GM19395 (cell line): Measurements from ENCODE around the gene GPN1.
"Not testable (repeated sequence)": the region's sequence is repeated elsewhere in the genome, so short reads cannot be mapped to it uniquely, and the experiment has no call there.

Experiments used
- ATAC-seq: cut with Tn5 transposase; IDR thresholded peaks from one replicate; pipeline ENCODE4 v1.9.1; 2021; ENCODE audit warnings: mild to moderate bottlenecking, moderate library complexity; ENCODE audit not compliant: unreplicated experiment

The GPN1 gene

DNA sequence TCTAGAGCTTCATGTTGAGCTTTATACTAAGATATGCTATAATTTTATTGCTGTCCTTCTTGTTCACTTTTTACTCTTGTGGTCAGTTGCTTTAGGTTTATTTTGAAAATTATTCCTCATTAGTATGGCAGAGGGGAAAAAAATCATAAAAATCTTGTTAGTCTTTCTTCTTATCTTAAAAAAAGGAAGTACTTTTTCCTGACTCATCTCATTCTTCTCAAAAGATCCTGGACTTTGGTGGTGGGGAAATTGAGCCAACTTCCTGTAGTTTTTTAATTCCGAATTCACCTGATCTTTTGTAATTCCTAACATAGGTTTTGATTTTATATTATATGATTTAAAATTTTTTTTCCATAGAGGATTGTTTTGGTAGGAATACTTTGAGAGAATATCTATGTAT, 38.6 kb downstream of the GPN1 start:
- ATAC-seq: no peak

DNA sequence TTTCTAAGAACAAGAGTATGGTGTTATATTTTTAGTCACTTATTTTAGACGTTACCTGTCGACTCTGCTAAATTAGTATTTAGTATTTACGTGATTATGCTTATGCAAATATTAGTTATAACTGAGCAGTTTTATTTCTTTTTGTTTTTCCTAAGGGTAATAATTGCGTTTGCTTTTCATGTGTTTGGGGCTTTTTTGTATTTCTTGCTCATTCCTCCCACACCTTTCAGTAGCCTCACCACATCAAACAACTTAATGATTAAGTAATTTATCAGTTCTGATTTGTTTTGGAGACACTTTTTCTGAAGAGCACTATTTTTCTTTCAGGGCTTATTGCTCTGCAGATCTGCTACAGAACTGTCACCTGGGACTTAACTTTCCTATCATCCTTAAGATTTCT, 42.4 kb downstream of the GPN1 start:
- ATAC-seq: no peak

DNA sequence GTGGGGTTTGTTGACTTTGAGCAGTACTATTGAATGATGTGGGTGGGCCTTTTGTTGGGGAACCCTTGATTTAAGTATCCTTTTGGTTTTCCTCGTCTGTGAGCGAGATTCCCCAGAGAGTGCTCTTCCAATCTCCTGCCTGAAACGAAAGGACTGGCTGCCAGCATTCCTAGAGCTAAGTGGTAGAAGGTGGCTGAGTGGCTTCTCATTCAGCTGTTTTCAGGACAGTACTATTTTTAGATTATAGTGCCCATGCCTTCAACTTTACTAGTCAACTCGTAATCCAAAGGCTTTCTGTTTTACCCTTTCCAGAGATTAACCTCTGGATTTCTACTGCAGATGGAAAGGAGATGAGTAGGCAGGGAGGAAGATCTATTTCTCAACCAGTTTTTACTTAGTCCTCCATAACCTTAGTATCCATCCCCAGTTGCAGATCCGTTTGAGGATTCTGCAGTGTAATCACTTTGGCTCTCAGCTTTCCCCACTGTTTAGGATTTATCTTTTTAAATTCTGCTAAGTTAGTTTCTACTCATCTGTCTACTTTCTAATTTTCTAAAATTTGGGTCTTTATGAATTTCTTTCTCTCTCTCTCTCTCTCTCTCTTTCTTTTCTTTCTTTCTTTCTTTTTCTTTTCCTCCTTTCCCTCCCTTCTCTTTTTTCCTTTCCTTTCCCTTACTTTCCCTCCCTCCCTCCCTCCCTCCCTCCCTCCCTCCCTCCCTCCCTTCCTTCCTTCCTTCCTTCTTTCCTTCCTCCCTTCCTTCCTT, 44.1 kb downstream of the GPN1 start:
- ATAC-seq: no peak

DNA sequence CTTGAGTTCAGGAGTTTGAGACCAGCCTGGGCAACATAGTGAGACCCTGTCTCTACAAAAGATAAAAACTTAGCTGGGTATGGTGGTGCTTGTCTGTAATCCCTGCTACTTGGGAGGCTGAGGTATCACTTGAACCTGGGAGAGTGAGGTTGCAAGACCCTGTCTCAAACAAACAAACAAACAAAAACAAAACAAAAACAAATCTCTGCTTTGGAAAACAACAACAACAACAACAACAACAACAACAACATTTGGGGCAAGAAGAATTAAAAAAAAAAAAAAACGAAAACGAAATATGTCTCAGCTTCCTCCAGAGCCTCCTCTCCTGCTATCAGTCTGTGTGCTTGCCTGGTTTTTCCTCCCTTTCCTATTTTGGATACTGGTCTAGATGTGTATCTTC, 51.7 kb downstream of the GPN1 start:
- ATAC-seq: no peak

DNA sequence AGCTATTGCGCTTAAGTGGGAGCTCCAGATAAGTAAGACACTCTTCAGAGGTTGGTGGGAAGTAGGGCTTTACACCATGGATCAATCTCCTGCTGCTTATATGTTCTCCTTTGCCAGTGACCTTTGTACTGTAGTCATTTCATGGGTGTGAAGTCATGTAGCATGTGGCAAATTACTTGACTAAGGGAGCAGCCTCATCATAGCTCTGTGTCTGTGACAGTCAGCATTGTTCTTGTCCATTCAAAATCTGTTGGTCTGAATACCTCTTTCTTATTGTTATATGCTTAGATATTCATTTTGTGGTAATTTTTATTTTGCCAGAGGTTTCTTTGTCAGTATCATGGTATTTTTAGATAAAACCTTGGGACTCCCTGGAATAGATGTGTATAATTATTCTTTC, 53.0 kb downstream of the GPN1 start:
- ATAC-seq: no peak

DNA sequence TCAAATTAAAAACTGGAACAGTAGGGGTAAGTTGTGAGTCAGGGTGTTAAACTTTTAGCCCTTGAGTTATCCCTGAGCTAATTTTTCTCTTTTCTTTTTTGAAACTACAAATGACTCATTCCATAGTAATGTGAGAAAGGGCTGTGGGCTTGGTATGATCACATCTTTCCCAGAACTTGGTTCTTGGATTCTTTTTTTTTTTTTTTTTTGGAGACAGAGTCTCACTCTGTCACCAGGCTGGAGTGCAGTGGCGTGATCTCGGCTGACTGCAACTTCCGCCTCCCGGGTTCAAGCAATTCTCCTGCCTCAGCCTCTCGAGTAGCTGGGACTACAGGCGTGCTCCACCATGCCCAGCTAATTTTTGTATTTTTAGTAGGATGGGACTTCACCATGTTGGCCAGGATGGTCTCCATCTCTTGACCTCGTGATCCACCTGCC, 53.5 kb downstream of the GPN1 start:
- not testable (repeated sequence) for ATAC-seq

DNA sequence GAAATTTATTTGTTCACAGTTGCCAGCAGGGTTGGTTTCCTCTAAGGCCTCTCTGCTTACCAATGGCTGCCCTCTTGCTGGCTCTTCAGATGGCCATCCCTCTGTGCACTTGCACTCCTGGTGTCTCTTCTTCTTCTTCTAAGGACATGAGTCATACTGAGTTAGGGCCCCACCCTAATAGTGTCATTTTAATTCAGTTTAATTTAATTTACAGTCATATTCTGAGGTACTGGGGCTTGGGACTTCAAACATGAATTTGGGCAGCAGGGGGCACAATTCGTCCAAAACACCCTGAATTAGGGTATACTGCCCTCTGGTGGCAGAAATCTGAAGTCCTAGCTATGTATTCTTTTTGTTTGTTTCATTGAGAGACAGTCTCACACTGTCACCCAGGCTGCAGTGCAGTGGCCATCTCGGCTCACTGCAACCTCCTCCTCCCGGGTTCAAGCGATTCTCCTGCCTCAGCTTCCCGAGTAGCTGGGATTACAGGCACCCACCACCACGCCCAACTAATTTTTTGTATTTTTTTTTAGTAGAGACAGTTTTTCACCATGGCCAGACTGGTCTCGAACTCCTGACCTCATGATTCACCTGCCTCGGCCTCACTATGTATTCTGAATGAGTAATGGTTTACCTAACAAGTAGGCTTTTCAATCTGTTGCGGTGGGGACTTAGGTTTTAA, 54.7 kb downstream of the GPN1 start:
- ATAC-seq: no peak

DNA sequence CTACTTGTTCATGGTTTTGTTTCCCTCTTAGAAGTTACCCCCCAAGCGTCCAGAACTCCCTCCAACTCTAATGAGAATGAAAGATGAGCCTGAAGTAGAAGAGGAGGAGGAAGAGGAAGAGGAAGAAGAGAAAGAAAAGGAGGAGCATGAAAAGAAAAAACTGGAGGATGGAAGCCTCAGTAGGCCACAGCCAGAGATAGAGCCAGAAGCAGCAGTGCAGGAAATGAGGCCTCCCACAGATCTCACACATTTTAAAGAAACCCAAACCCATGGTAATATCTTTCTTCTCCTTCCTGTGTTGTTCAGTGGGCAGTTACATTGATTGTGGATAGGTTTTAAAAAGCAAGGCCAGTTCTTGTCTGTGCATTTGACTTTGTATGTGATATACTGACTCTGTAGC, 56.2 kb downstream of the GPN1 start:
- ATAC-seq: not testable (repeated sequence)

DNA sequence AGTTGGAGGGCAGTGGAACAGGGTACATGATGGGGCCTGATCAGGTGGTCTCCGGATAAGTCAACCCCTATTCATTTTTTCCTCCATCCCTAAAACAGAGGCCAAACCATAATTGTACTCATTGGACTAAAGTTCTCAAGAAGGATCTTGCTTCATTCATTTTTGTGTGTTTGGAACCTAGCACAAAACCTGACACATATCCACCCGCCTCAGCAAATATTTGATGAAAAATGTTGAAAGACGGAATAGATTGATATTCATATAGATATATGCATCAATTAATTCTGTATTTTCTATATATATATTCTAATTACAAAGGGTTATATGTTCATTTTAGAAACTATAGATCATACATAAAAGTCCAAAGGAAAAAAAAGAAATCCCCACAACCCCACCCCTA, 56.7 kb downstream of the GPN1 start:
- no peak for ATAC-seq

DNA sequence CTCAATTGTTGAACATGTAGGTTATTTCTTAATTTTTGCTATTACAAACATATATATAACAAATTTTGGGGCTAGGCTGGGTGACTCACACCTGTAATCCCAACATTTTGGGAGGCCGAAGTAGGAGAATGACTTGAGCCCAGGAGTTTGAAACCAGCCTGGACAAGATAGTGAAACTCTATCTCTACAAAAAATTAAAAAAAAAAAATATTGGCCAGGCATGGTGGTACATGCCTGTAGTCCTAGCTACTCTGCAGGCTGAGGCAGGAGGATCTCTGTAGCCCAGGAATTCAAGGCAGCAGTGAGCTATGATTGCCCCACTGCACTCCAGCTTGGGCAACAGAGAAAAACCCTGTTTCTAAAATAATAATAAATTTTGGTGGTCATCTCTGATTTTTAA, 58.4 kb downstream of the GPN1 start:
- no peak for ATAC-seq

DNA sequence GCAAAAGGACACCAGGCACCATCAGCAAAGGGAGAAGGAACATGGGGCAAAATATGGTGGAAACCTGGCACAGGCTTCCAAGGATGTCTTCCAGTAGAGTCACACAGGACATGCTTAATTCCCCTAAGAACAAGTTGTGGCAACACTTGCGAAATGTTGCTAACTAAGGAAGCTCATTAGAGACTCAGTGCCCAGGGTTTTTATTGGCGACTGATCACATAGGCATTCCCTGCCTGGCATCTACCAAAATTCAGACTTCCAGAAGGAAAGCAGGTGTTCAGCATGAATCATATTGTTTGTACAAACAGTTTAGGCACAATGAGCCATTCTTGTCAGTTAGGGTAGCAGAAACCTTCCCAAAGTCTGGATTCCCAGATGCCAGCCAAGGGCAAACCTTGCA, 60.6 kb downstream of the GPN1 start:
- ATAC-seq: no peak

DNA sequence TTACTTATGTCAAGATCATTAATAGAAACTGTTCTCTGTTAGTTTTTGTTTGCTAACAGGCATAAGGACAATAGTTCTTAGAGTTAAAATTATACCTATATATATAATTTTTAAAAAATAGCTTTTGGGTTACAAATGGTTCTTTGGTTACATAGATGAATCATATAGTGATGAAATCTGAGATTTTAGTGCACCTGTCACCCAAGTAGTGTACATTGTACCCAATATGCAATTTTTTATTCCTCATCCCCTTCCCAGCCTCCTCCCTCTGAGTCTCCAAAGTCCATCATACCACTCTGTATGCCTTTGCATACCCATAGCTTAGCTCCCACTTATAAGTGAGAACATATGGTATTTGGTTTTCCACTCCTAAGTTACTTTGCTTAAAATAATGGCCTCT, 61.2 kb downstream of the GPN1 start:
- no peak for ATAC-seq

DNA sequence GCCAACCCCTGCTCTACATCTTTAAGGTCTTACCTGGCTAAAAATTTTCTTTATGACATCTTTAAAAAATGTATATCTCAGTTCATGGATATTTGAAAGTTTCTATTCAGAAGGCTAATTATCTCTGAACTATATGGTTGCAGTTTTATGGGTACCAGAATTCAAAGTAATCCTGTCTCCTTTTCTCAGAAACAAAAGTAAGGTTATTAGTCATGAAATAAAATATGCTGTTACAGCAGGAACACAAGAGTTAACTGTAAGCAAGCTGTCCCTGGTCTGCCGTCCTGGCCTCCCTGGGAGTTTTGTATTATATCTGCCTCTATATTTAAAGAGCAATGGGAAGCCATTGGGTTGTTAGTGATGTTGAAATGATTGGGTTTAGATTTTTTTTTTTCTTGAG, 68.8 kb downstream of the GPN1 start:
- ATAC-seq: no peak
